NCI-H187 treated with DMSO at 0.1 percent for 48 hours (cell line): Measurements from ENCODE around the gene MRAP.

Experiments
- DNase-seq: peaks from one replicate; lab custom pipeline; 2025; lab: John Stamatoyannopoulos, UW

Gene MRAP

GRCh38 chr21:32322676-32323075 lies 24.0 kb downstream of the MRAP start:
- no peak for DNase-seq

GRCh38 chr21:32325706-32326105 lies 27.1 kb downstream of the MRAP start:
- no peak for DNase-seq

GRCh38 chr21:32328595-32328994 lies 29.9 kb downstream of the MRAP start:
- DNase-seq, result no peak

GRCh38 chr21:32329331-32329730 lies 30.7 kb downstream of the MRAP start:
- DNase-seq, result no peak

- DNase-seq, result no peak
These were observed 31.1 kb downstream of the MRAP start for GRCh38 chr21:32329776-32330175.

- DNase-seq, result no peak
These were observed 32.2 kb downstream of the MRAP start for GRCh38 chr21:32330784-32331311.

GRCh38 chr21:32331444-32332305 lies 33.0 kb downstream of the MRAP start:
- DNase-seq, result no peak

GRCh38 chr21:32332463-32332951 lies 33.9 kb downstream of the MRAP start:
- DNase-seq, result no peak

GRCh38 chr21:32333953-32334673 lies 35.5 kb downstream of the MRAP start:
- no peak for DNase-seq

- no peak for DNase-seq
These were observed 36.4 kb downstream of the MRAP start for GRCh38 chr21:32334980-32335531.

- no peak for DNase-seq
These were observed 37.2 kb downstream of the MRAP start for GRCh38 chr21:32335601-32336575.

GRCh38 chr21:32336711-32337110 lies 38.1 kb downstream of the MRAP start:
- DNase-seq, result no peak

- no peak for DNase-seq
These were observed 38.6 kb downstream of the MRAP start for GRCh38 chr21:32337206-32337605.

GRCh38 chr21:32338209-32338921 lies 39.7 kb downstream of the MRAP start:
- no peak for DNase-seq

GRCh38 chr21:32340863-32341848 lies 42.5 kb downstream of the MRAP start:
- DNase-seq, result no peak

- no peak for DNase-seq
These were observed 48.3 kb downstream of the MRAP start for GRCh38 chr21:32346951-32347350.

- no peak for DNase-seq
These were observed 48.7 kb downstream of the MRAP start for GRCh38 chr21:32347351-32347750.

- DNase-seq, result no peak
These were observed 49.3 kb downstream of the MRAP start for GRCh38 chr21:32347977-32348376.

- DNase-seq, result no peak
These were observed 50.1 kb downstream of the MRAP start for GRCh38 chr21:32348604-32349332.
